Mammary epithelial cell (primary cell): ENCODE data around the gene MBTPS2.

Experiments used
- EZH2 ChIP-seq: IDR thresholded peaks from 2 replicates; pipeline ENCODE4 v1.6.1; 2012; ENCODE audit warnings: low read length, inconsistent platforms, borderline replicate concordance
- TF ChIP-seq, protein P1 (sequence below), 2 donors: IDR thresholded peaks in 1 of 2; conservative IDR thresholded peaks in 1 of 2; 2 replicates each; pipeline ENCODE4 v1.5.1; 2011 to 2012; ENCODE audit warnings: inconsistent platforms in 2 of 2, low read length in 2 of 2, mild to moderate bottlenecking in 2 of 2, control low read depth in 1 of 2, low read depth in 1 of 2; ENCODE audit not compliant: insufficient read depth in 1 of 2; ENCODE audit errors: extremely low read depth in 1 of 2

DNA sequence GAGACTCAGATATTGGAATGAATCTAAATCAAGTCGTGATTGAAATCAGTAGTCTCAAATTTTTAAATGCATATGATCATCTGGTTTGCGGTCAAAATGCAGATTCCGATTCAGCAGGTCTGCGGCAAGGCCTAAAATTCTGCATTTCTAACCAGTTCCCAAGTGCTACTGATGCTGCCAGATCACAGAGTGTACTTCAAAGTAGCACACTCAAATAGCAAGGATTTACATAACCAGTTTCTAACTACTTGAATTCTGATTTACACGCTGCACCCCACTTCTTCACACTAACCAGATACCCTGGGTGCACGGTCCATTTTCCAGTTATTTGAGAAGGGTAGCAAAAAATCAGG lies 752 bp downstream of the MBTPS2 start:
- TF ChIP-seq, protein P1, sequence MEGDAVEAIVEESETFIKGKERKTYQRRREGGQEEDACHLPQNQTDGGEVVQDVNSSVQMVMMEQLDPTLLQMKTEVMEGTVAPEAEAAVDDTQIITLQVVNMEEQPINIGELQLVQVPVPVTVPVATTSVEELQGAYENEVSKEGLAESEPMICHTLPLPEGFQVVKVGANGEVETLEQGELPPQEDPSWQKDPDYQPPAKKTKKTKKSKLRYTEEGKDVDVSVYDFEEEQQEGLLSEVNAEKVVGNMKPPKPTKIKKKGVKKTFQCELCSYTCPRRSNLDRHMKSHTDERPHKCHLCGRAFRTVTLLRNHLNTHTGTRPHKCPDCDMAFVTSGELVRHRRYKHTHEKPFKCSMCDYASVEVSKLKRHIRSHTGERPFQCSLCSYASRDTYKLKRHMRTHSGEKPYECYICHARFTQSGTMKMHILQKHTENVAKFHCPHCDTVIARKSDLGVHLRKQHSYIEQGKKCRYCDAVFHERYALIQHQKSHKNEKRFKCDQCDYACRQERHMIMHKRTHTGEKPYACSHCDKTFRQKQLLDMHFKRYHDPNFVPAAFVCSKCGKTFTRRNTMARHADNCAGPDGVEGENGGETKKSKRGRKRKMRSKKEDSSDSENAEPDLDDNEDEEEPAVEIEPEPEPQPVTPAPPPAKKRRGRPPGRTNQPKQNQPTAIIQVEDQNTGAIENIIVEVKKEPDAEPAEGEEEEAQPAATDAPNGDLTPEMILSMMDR (conservative IDR thresholded peaks at IDR 0.05 in 1 of 2, IDR thresholded peaks at IDR 0.05 in 1 of 2; ENCODE audit: extremely low read depth in 1 of 2, insufficient read depth in 1 of 2, low read depth in 1 of 2, low read length in 2 of 2), result no peak
- no peak for TF ChIP-seq EZH2
